Panc1 (cell line): ENCODE results near the gene GANAB. TPM values are rescaled to one million over a fixed set of nuclear protein-coding genes. Genes with fewer than 3 reads are reported as not detected.
A peak's percentile ranks its signal among the peaks of the same experiment; 100 is the strongest.

Experiments used
- ATAC-seq: fragments of 200-7000 bp; cut with Tn5 transposase; 2 replicates; pipeline ENCODE4 v1.9.1; 2020; ENCODE audit warnings: mild to moderate bottlenecking, moderate library complexity
- BruUV-seq: library from RNA; stranded (reverse); fragments of 400-500 nt; replicated peaks from 2 replicates; lab custom pipeline; 2021; lab: Mats Ljungman, UMichigan
- CTCF ChIA-PET: fragments of 300-600 bp; sonication (Branson Sonifier 250); formaldehyde crosslinking; loops from one replicate; lab custom pipeline; 2022; ENCODE audit warnings: antibody characterized with exemption; lab: Charles Lee
- POLR2A ChIA-PET: fragments of 300-600 bp; sonication (Branson Sonifier 250); formaldehyde crosslinking; loops from one replicate; lab custom pipeline; 2022; ENCODE audit warnings: antibody characterized with exemption; lab: Charles Lee
- DNase-seq: peaks from one replicate; pipeline ENCODE4 v3.0.0-alpha.2; 2010; ENCODE audit warnings: low read depth, low spot score
- H3K27ac ChIP-seq: 2 replicates; pipeline ENCODE4 v1.5.1; 2011; ENCODE audit warnings: mild to moderate bottlenecking, low read length, inconsistent platforms
- H3K27me3 ChIP-seq: fragments of 200-500 bp; sonication (Bioruptor generic); 2 replicates; pipeline ENCODE4 v1.6.0; 2014; ENCODE audit warnings: low read length, inconsistent platforms; ENCODE audit not compliant: control insufficient read depth, insufficient read depth
- H3K36me3 ChIP-seq: fragments of 200-500 bp; sonication (Bioruptor generic); 2 replicates; pipeline ENCODE4 v1.5.1; 2014; ENCODE audit warnings: inconsistent platforms, mild to moderate bottlenecking, low read length, moderate library complexity; ENCODE audit not compliant: control insufficient read depth, insufficient read depth
- H3K4me1 ChIP-seq: 2 replicates; pipeline ENCODE4 v1.5.1; 2011; ENCODE audit warnings: inconsistent platforms, mild to moderate bottlenecking, low read length, moderate library complexity; ENCODE audit not compliant: control insufficient read depth, insufficient read depth
- H3K4me3 ChIP-seq, 2 experiments: 2 replicates each; pipeline ENCODE4 v1.5.1; 2011 to 2012; ENCODE audit warnings: low read depth in 2 of 2, low read length in 2 of 2, mild to moderate bottlenecking in 2 of 2, inconsistent platforms in 1 of 2, moderate library complexity in 1 of 2
- H3K9me3 ChIP-seq: fragments of 200-500 bp; sonication (Bioruptor generic); 2 replicates; pipeline ENCODE4 v1.5.1; 2014; ENCODE audit warnings: low read depth, mild to moderate bottlenecking, inconsistent platforms, low read length, moderate library complexity; ENCODE audit not compliant: control insufficient read depth, insufficient read depth
- CTCF ChIP-seq: fragments of 450-650 bp; IDR thresholded peaks from 2 replicates; pipeline ENCODE4 v1.5.1; 2017; ENCODE audit warnings: mild to moderate bottlenecking
- POLR2AphosphoS5 ChIP-seq: IDR thresholded peaks from 2 replicates; pipeline ENCODE4 v1.6.1; 2012; ENCODE audit warnings: mild to moderate bottlenecking, low read depth, low read length, moderate library complexity
- REST ChIP-seq, 2 experiments: IDR thresholded peaks; 2 replicates each; pipeline ENCODE4 v1.6.1; 2011 to 2012; ENCODE audit warnings: low read depth in 2 of 2, control low read depth in 1 of 2, low read length in 1 of 2, mild to moderate bottlenecking in 1 of 2, moderate library complexity in 1 of 2; ENCODE audit not compliant: insufficient read depth in 1 of 2
- SIN3A ChIP-seq: IDR thresholded peaks from 2 replicates; pipeline ENCODE4 v1.6.1; 2012; ENCODE audit warnings: low read depth, mild to moderate bottlenecking, low read length, moderate library complexity, borderline replicate concordance; ENCODE audit not compliant: insufficient read depth
- TCF7L2 ChIP-seq: IDR thresholded peaks from 2 replicates; pipeline ENCODE4 v1.6.1; 2011; ENCODE audit warnings: mild to moderate bottlenecking, low read depth, low read length, inconsistent platforms
- in situ Hi-C: cut with HindIII; loops from 2 replicates; pipeline ENCODE4 v1.10.0; 2016; ENCODE audit warnings: low sequenced_read_pairs, low pct_unique_long_range_greater_than_20kb
- intact Hi-C: fragments of 100-400 bp; cut with micrococcal nuclease; formaldehyde crosslinking; loops from one replicate; pipeline ENCODE4 v1.10.0; 2022; ENCODE audit not compliant: unreplicated experiment
- total RNA-seq: library from RNA; stranded (reverse); gene quantifications from one replicate; pipeline ENCODE4 v1.2.1, GENCODE V29; 2021; ENCODE audit not compliant: unreplicated experiment

The GANAB gene
- total RNA-seq, 1 experiment from 2014 or later, result 415 TPM

GRCh38 chr11:62599901-62600300 lies 46.5 kb downstream of the GANAB start:
- Histone ChIP-seq H3K4me3 (peak overlapping the region; percentile 70 to 76), H3K27me3 (no peaks in the 10 kb centered on the region), H3K4me1 (peaks cover 21% of the 10 kb centered on the region), H3K36me3 (peaks cover 27% of the 10 kb centered on the region), H3K27ac (peak overlapping the region; percentile 98), H3K9me3 (no peaks in the 10 kb centered on the region)
- no peak for TF ChIP-seq SIN3A
- TF ChIP-seq TCF7L2, result no peak
- TF ChIP-seq CTCF, result no peak
- TF ChIP-seq POLR2AphosphoS5, result no peak
- TF ChIP-seq REST (IDR thresholded peaks at IDR 0.05; ENCODE audit: insufficient read depth in 1 of 2, low read depth in 2 of 2, low read length in 1 of 2), result no peak
- intact Hi-C loops (no loop called here), in situ Hi-C loops (no loop called here)
- CTCF ChIA-PET, result no interaction called here
- POLR2A ChIA-PET, result interaction anchor here (0.5 to 0.7 kb wide), 4 partner anchors 9 to 189 kb away, joined by 3 to 8 read pairs (median 4); partner anchors contain the start of gene B3GAT3
- ATAC-seq (no peak), DNase-seq (no peak)
- TSS peak; percentile 67 for BruUV-seq

- intact Hi-C loops (no loop called here), in situ Hi-C loops (no loop called here)
- ATAC-seq (peak; percentile 54), DNase-seq (no peak)
- no peaks in the 10 kb centered on the region for H3K9me3 ChIP-seq
- TF ChIP-seq CTCF (no peak), POLR2AphosphoS5 (no peak), REST (IDR thresholded peaks at IDR 0.05; ENCODE audit: insufficient read depth in 1 of 2, low read depth in 2 of 2, low read length in 1 of 2) (no peak), TCF7L2 (no peak), SIN3A (no peak)
- no TSS peak for BruUV-seq
- H3K4me3 ChIP-seq, result peak overlapping the region; percentile 39 to 70
- ChIA-PET POLR2A (interaction anchor here (0.7 kb wide), 2 partner anchors 46 to 103 kb away, joined by 3 to 7 read pairs; no protein-coding TSS in a partner anchor), CTCF (no interaction called here)
- H3K27ac ChIP-seq, result peak overlapping the region; percentile 62
- H3K27me3 ChIP-seq, result no peaks in the 10 kb centered on the region
- H3K36me3 ChIP-seq, result peaks cover 33% of the 10 kb centered on the region
- peaks cover 19% of the 10 kb centered on the region for H3K4me1 ChIP-seq
Measured at GRCh38 chr11:62599069-62599696, 47.2 kb downstream of the GANAB start.
